NT2/D1 (cell line): ENCODE data around the gene MICAL2.

Source experiments
- SUZ12 ChIP-seq: IDR thresholded peaks from 2 replicates; pipeline ENCODE4 v1.6.1; 2011; ENCODE audit not compliant: insufficient read length, insufficient read depth; ENCODE audit errors: extremely low read depth
- YY1 ChIP-seq: IDR thresholded peaks from 2 replicates; pipeline ENCODE4 v1.6.1; 2011; ENCODE audit not compliant: insufficient read length, insufficient read depth
- ZNF274 ChIP-seq: IDR thresholded peaks from 2 replicates; pipeline ENCODE4 v1.6.1; 2011; ENCODE audit warnings: mild to moderate bottlenecking, low read depth, low read length

DNA sequence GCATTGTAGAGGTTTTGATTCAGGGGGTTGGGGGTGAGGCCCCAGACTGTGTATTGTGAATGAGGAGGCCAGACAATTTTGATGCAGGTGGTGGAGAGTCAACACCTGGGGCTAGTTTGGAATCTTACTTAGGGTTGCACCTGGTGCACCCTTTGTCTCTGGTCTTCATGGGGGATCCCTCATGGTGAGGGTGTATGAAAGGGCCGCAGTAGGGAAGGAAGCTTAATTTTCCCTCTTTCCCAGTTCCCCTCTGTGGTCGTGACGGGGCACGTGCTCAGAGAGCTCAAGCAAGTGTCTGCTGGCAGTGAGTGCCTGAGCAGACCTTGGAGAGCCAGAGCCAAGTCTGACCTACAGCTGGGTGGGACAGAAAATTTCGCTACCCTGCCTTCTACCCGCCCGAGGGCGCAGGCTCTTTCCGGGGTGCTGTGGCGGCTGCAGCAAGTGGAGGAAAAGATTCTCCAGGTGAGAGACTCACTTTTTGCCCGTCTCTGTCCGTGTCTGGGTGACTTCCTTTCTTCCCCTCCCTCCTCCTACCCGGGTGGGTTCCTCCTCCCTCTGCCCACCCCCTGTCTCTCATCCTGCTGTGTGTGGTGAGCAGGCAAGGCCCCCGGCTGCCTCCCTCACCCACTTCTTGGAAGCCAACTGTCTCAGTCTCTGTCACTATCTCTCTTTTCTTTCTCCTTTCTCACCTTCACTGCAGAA, 131.7 kb downstream of the MICAL2 start:
- TF ChIP-seq ZNF274 (no peak), YY1 (no peak), SUZ12 (no peak)
